ENCODE data around the gene HSPA2. TPM values are rescaled to one million over a fixed set of nuclear protein-coding genes. Genes with fewer than 3 reads are reported as not detected.
A peak's percentile ranks its signal among the peaks of the same experiment; 100 is the strongest.

The HSPA2 gene
- total and polyA plus RNA-seq, 7 donors, result 4.1 to 180 (median 53.8) TPM

DNA sequence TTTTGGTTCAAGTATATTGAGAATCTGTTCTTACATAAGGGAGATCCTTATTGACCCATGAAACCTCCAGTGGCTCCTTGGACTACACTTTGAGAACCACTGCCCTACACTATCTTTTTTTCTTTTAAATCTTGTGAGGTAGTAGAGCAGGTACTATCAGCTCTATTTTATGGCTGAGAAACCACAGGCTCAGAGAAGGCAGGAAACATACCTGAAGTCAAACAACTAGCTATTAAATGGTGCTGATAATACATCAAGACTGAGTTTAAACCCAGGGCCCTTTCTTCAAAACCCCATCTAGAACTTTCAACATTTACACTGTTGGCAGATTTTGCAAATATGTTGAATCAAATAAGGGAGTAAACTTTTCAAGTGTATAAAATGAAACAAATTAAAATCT is 43.8 kb upstream of the HSPA2 start:
- Histone ChIP-seq H3K9me3 (no peaks in the 10 kb centered on the region), H3K4me1 (peaks cover 31% of the 10 kb centered on the region), H3K36me3 (ENCODE audit: insufficient read depth in 1 of 2, low read depth in 1 of 2) (peaks cover 0 to 21% of the 10 kb centered on the region in 2 donors), H3K27me3 (ENCODE audit: insufficient read depth in 3 of 3, low read length in 2 of 3) (no peaks in the 10 kb centered on the region), H3K27ac (no peak overlapping the region), H3K4me3 (no peak overlapping the region)
- ATAC-seq, result no peak
- intact Hi-C loops (cut with DNase I), result no loop called here
- TF ChIP-seq, protein P1, sequence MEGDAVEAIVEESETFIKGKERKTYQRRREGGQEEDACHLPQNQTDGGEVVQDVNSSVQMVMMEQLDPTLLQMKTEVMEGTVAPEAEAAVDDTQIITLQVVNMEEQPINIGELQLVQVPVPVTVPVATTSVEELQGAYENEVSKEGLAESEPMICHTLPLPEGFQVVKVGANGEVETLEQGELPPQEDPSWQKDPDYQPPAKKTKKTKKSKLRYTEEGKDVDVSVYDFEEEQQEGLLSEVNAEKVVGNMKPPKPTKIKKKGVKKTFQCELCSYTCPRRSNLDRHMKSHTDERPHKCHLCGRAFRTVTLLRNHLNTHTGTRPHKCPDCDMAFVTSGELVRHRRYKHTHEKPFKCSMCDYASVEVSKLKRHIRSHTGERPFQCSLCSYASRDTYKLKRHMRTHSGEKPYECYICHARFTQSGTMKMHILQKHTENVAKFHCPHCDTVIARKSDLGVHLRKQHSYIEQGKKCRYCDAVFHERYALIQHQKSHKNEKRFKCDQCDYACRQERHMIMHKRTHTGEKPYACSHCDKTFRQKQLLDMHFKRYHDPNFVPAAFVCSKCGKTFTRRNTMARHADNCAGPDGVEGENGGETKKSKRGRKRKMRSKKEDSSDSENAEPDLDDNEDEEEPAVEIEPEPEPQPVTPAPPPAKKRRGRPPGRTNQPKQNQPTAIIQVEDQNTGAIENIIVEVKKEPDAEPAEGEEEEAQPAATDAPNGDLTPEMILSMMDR (IDR thresholded peaks at IDR 0.05), result no peak
- no peak for DNase-seq

DNA sequence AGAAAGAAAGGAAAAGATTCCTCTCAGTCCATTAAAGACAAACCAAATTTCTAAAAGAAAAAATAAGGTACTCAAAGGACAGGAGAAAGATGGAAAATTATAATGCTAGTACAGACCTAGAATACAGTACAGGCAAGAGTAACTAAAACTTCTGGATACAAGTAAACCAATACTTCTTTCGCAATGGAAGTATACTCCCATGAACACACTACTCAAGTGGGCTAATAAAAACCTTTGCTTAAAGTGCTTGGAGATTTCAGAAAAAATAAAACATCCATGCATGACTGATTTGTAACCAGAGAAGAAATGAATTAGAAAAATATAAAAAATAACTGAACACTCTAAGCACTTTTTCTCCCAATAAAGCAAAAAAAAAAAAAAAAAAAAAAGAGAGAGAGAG is 40.5 kb upstream of the HSPA2 start:
- Histone ChIP-seq H3K27me3 (ENCODE audit: insufficient read depth in 3 of 3, low read length in 2 of 3) (no peaks in the 10 kb centered on the region), H3K4me3 (no peak overlapping the region), H3K27ac (peak overlapping the region; percentile 99), H3K4me1 (peaks cover 41% of the 10 kb centered on the region), H3K9me3 (no peaks in the 10 kb centered on the region), H3K36me3 (ENCODE audit: insufficient read depth in 1 of 2, low read depth in 1 of 2) (peaks cover 0 to 15% of the 10 kb centered on the region in 2 donors)
- ATAC-seq, result no peak
- 91 to 98% (median 97%) methylated on average over 1 of the region's 1 CpG for WGBS, 3 donors
- TF ChIP-seq, protein P1 (IDR thresholded peaks at IDR 0.05), result no peak
- DNase-seq, result no peak
- intact Hi-C loops (cut with DNase I), result loop anchor here in 1 of 2 donors (10.0 kb wide), 1 partner anchor 155 kb away; no protein-coding TSS in a partner anchor

DNA sequence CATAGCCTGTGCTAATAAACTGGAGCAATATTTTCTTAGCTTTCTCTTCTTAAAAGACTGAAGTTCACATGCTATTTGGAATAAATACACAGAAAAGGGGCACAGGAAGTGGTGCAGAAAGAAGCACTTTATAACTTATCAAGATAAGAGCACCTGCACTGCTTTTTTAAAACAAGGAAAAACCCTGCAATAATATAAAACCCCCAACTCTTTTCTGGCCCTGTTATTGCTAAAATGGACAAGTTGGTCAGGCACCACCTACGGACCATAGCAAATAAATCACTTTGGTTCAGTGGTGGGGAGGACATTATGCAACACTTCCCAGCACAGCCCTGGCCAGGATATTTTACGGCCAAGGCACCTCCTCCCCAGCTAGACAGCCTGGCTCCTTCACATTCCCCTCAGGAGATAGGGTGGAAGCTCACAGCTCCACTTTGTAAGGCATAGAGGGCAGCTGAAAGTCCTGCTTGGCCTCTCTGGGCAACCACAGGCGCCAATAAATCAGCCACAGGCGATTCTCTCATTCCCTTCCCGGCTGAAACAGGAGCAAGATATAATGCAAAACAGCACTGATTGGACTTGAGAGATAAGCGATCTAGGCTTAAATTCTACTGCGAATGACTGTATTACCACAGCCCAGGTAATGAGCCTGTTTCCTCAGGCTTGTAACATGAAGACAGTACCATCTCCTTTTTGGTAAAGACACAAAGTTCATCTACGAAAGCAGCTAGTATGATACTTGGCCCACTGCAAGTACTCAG is 39.0 kb upstream of the HSPA2 start:
- ATAC-seq (peak; percentile 31 to 50 (median 44)), DNase-seq (peak; percentile 61 to 80)
- WGBS, 3 donors, result 33 to 48% (median 37%) methylated on average over 8 of the region's 8 CpGs
- TF ChIP-seq, protein P1 (IDR thresholded peaks at IDR 0.05), result no peak
- H3K36me3 ChIP-seq (ENCODE audit: insufficient read depth in 1 of 2, low read depth in 1 of 2), result peaks cover 0 to 6% of the 10 kb centered on the region in 2 donors
- H3K4me3 ChIP-seq, result peak overlapping the region; percentile 93
- H3K27ac ChIP-seq, result peak overlapping the region; percentile 99
- H3K4me1 ChIP-seq, result peaks cover 51% of the 10 kb centered on the region
- intact Hi-C loops (cut with DNase I), result loop anchor here in 1 of 2 donors (10.0 kb wide), 1 partner anchor 157 kb away; no protein-coding TSS in a partner anchor
- no peaks in the 10 kb centered on the region for H3K27me3 ChIP-seq (ENCODE audit: insufficient read depth in 3 of 3, low read length in 2 of 3)
- H3K9me3 ChIP-seq, result no peaks in the 10 kb centered on the region

DNA sequence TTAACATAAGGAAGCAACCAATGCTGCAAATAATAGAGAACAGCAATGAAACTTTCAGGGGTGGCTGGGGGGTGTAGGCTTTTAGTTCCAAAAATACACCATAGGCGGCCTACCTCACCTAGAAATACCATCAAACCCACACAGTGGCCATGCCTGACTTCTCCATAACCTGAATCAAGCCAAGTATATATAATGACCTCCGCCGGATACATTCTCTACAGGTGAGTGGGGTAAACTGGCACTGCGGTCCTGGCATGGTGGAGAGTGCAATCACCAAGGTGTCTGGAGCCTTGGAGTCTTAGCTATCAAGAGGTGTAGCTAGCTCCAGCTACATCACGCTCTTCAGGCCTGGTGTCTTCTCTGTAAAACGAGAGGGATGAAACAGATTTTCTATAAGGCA is 38.1 kb upstream of the HSPA2 start:
- Histone ChIP-seq H3K9me3 (no peaks in the 10 kb centered on the region), H3K4me1 (peaks cover 56% of the 10 kb centered on the region), H3K27me3 (ENCODE audit: insufficient read depth in 3 of 3, low read length in 2 of 3) (no peaks in the 10 kb centered on the region), H3K4me3 (peak overlapping the region; percentile 93), H3K36me3 (ENCODE audit: insufficient read depth in 1 of 2, low read depth in 1 of 2) (peaks cover 0 to 6% of the 10 kb centered on the region in 2 donors), H3K27ac (peak overlapping the region; percentile 99)
- intact Hi-C loops (cut with DNase I), result loop anchor here in 1 of 2 donors (10.0 kb wide), 1 partner anchor 158 kb away; no protein-coding TSS in a partner anchor
- 42 to 56% (median 46%) methylated on average over 6 of the region's 6 CpGs for WGBS, 3 donors
- TF ChIP-seq, protein P1 (IDR thresholded peaks at IDR 0.05), result no peak
- no peak for DNase-seq
- no peak for ATAC-seq

All from psoas muscle (tissue), 8 donors.